Activated naive CD4-positive, alpha-beta T cell treated with anti-CD3 and anti-CD28 coated beads, Interleukin-2, amount 50 U/mL, for 24 hours (primary cell): ENCODE results near the gene GFRA1.
"Not testable (repeated sequence)": the region's sequence is repeated elsewhere in the genome, so short reads cannot be mapped to it uniquely, and the experiment has no call there.

ENCODE experiments used
- H3K27ac Mint-ChIP-seq: one replicate; pipeline ENCODE4 v1.8.0; 2021; ENCODE audit warnings: mild to moderate bottlenecking, mixed read lengths
- H3K27me3 Mint-ChIP-seq: one replicate; pipeline ENCODE4 v1.8.0; 2021; ENCODE audit warnings: mixed read lengths
- H3K36me3 Mint-ChIP-seq: one replicate; pipeline ENCODE4 v1.8.0; 2021; ENCODE audit warnings: mixed read lengths
- H3K4me1 Mint-ChIP-seq: one replicate; pipeline ENCODE4 v1.8.0; 2021; ENCODE audit warnings: mixed read lengths
- H3K4me3 Mint-ChIP-seq: one replicate; pipeline ENCODE4 v1.8.0; 2021; ENCODE audit warnings: mild to moderate bottlenecking, mixed read lengths
- H3K9me3 Mint-ChIP-seq: one replicate; pipeline ENCODE4 v1.8.0; 2021; ENCODE audit warnings: mixed read lengths

Gene GFRA1

DNA sequence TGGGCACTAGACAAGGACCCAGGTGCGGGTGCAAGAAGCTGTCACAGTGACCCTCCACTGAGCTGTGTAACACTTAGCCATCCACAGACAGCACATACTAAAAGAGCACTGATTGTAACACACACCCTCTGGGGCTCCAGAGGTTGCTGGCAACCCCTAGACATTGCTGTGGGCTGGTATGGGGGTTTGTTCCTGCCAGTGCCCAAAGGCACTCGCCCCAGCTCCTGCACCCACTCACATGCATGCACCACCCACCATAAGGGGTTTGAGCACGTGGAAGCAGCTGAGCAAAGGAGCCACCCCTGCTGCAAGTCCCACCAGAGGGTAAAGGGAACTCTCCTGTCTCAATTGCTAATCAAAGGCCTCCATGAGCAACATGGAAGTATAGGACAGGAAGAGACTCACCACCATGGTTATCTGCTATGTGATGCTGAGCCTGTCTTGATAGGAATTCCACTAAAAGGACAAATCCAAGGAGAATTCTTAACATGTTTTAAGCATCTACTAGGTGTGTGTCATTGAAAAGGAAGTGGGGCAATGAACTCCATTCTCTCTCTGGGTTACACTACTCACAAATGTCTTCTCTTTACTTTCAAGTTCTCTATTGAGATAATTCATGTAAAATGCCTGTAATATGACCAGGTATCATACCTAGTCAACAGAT is 103.1 kb downstream of the GFRA1 start:
- H3K4me1 Mint-ChIP-seq: no peaks in the 10 kb centered on the region
- H3K36me3 Mint-ChIP-seq: no peaks in the 10 kb centered on the region
- H3K9me3 Mint-ChIP-seq: no peaks in the 10 kb centered on the region
- peaks cover 1% of the 10 kb centered on the region for H3K27me3 Mint-ChIP-seq
- H3K27ac Mint-ChIP-seq: no peak overlapping the region
- H3K4me3 Mint-ChIP-seq: no peak overlapping the region

DNA sequence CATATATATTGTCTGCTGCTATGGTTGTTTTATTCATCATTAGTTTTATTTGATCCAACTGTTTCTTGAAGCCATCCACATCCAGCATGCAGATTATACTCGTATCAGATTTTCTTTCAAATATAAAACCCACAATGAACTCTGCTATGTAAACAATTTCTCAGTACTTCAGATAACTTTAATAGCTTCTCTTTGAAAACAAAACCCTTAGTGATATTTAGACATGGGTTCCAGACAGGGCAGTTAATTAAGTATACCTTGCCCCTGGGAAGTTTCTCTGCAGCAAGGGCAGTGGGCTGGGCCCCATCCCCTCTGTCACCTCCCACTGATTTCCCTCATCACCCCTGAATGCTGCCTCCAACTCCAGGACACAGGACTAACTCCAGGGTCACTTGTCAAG is 104.3 kb downstream of the GFRA1 start:
- Mint-ChIP-seq H3K4me1 (no peaks in the 10 kb centered on the region), H3K4me3 (no peak overlapping the region), H3K27me3 (peaks cover 1% of the 10 kb centered on the region), H3K9me3 (no peaks in the 10 kb centered on the region), H3K27ac (no peak overlapping the region), H3K36me3 (no peaks in the 10 kb centered on the region)

DNA sequence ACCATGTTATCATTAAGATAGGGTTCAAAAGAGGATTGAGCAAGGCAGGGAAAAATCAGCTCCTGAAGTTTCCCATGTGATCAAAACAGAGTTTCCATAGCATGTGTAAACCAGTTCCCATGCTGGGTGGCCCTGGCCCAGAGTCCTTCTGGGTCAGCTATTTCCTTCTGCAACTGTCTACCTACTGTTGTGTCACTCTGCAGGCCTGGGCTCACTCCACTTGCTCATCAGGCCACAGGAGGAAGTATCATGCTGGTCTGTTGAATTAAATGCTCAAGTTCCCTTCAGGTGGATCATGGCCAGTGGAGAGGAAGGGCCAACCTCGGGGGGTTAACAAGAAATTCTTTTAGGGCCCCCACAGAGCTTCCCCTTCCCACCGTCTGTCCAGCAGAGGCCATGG is 104.7 kb downstream of the GFRA1 start:
- H3K27me3 Mint-ChIP-seq: peaks cover 1% of the 10 kb centered on the region
- H3K27ac Mint-ChIP-seq: no peak overlapping the region
- H3K4me1 Mint-ChIP-seq: no peaks in the 10 kb centered on the region
- no peaks in the 10 kb centered on the region for H3K36me3 Mint-ChIP-seq
- no peaks in the 10 kb centered on the region for H3K9me3 Mint-ChIP-seq
- no peak overlapping the region for H3K4me3 Mint-ChIP-seq

- H3K36me3 Mint-ChIP-seq, H3K4me3 Mint-ChIP-seq, H3K4me1 Mint-ChIP-seq, H3K27me3 Mint-ChIP-seq, H3K27ac Mint-ChIP-seq, H3K9me3 Mint-ChIP-seq: not testable (repeated sequence)
Observed at GRCh38 chr10:116165941-116166340, 107.1 kb downstream of the GFRA1 start.

DNA sequence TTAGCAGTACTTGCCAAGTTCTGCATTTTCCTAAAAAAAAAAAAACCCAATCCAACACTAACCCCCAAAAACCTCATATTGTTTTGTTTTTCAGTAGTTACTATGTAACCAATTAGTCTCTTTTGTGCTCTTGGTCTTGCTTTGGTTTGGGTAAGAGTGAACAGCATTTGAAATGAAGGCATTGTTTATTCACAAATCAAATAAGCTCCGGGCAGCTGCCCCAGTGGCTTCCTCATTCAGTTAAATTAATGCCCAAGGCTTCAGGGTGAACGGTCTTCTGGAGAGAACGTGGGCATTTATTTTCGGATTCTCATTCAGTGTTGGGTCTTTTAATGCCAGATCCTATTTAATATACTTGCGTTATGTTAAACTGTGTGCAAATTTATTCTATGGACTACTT is 108.7 kb downstream of the GFRA1 start:
- Mint-ChIP-seq H3K27me3 (no peaks in the 10 kb centered on the region), H3K36me3 (no peaks in the 10 kb centered on the region), H3K4me3 (no peak overlapping the region), H3K27ac (no peak overlapping the region), H3K9me3 (no peaks in the 10 kb centered on the region), H3K4me1 (no peaks in the 10 kb centered on the region)

- H3K36me3 Mint-ChIP-seq: no peaks in the 10 kb centered on the region
- H3K4me3 Mint-ChIP-seq: no peak overlapping the region
- no peaks in the 10 kb centered on the region for H3K9me3 Mint-ChIP-seq
- no peaks in the 10 kb centered on the region for H3K27me3 Mint-ChIP-seq
- H3K4me1 Mint-ChIP-seq: no peaks in the 10 kb centered on the region
- H3K27ac Mint-ChIP-seq: no peak overlapping the region
Observed at GRCh38 chr10:116163333-116164131, 109.5 kb downstream of the GFRA1 start.

DNA sequence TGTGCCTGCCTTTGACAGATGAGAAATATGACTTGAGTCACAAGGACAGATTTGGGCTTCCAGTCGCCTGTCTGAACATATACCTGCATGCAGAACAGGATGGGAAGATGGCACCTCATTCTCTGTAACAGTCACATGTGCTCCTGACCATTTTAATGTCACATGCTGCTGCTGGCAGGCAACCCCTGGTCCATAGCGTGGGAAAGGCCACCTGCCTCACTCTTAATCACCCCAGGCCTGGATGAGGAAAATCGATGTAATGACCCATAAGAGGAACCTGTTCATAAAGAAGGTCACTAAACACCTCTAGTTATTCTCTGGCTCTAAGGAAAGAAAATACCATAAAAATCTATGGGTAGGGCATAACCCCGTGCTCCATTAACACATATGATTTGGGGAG is 110.2 kb downstream of the GFRA1 start:
- Mint-ChIP-seq H3K36me3 (no peaks in the 10 kb centered on the region), H3K4me1 (no peaks in the 10 kb centered on the region), H3K4me3 (no peak overlapping the region), H3K27me3 (no peaks in the 10 kb centered on the region), H3K9me3 (no peaks in the 10 kb centered on the region), H3K27ac (no peak overlapping the region)

DNA sequence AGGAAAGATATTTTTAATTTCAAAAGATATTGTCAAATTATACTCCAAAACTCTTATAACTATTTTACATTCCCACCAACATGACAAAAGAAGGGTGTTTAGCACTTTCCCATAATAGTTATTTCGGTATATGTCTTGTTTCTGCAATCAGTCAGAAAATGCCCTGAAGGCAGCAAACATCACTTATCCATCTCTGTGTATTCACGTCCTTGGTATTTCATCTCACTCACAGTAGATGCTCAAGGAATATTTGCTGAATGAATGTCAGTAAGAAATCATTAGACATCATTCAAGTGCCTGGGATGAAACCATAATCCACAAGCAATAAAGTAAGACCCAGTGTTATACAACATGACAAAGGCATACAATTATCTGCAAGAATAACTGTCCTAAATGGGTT is 112.7 kb downstream of the GFRA1 start:
- Mint-ChIP-seq H3K9me3 (no peaks in the 10 kb centered on the region), H3K27me3 (no peaks in the 10 kb centered on the region), H3K36me3 (no peaks in the 10 kb centered on the region), H3K4me1 (no peaks in the 10 kb centered on the region), H3K27ac (no peak overlapping the region), H3K4me3 (no peak overlapping the region)

DNA sequence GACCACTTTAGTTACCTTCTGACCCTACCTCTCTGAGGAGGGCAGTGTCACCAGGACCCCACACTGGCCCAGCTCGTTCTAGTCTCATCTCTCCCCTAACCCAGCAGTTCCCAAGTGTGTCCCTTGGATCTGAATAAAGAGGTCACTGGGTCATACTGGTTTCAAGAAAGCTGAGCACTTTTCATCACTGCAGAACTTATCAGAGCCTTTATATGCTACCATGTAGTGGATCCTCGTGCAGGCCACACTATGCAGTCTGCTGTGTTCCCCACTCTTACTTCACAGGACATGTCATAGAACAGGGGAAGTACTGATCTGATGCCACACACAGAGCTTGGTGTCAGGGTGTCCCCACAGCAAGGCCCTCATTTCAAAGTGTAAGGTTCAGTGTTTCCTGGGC is 113.8 kb downstream of the GFRA1 start:
- no peak overlapping the region for H3K27ac Mint-ChIP-seq
- H3K27me3 Mint-ChIP-seq: no peaks in the 10 kb centered on the region
- H3K4me1 Mint-ChIP-seq: no peaks in the 10 kb centered on the region
- H3K36me3 Mint-ChIP-seq: no peaks in the 10 kb centered on the region
- no peak overlapping the region for H3K4me3 Mint-ChIP-seq
- no peaks in the 10 kb centered on the region for H3K9me3 Mint-ChIP-seq

- no peak overlapping the region for H3K4me3 Mint-ChIP-seq
- H3K27ac Mint-ChIP-seq: no peak overlapping the region
- no peaks in the 10 kb centered on the region for H3K4me1 Mint-ChIP-seq
- no peaks in the 10 kb centered on the region for H3K36me3 Mint-ChIP-seq
- no peaks in the 10 kb centered on the region for H3K27me3 Mint-ChIP-seq
- H3K9me3 Mint-ChIP-seq: no peaks in the 10 kb centered on the region
Observed at GRCh38 chr10:116158036-116158435, 115.0 kb downstream of the GFRA1 start.

DNA sequence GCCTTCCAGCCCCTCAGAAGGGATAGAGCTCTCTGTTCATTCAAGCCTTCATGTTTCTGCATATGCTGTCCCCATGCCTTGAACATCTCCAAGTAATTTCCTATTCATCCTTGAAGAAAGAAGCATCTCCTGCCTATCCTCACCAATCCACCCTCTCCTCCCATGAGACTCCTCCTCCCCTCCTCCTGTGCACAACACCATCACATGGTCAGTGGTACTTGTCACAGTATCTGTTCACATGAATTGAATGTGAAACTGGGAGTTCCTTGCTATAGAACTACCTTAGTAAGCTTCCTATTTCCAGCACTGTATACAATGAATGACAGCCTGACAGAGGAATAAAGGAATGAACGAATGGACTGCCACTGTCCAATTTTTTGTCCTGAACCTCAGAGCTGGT is 115.5 kb downstream of the GFRA1 start:
- no peaks in the 10 kb centered on the region for H3K36me3 Mint-ChIP-seq
- no peaks in the 10 kb centered on the region for H3K27me3 Mint-ChIP-seq
- H3K4me1 Mint-ChIP-seq: no peaks in the 10 kb centered on the region
- no peaks in the 10 kb centered on the region for H3K9me3 Mint-ChIP-seq
- no peak overlapping the region for H3K27ac Mint-ChIP-seq
- H3K4me3 Mint-ChIP-seq: no peak overlapping the region

GRCh38 chr10:116156819-116157218 is 116.2 kb downstream of the GFRA1 start:
- Mint-ChIP-seq H3K4me1 (no peaks in the 10 kb centered on the region), H3K27me3 (no peaks in the 10 kb centered on the region), H3K9me3 (peaks cover 2% of the 10 kb centered on the region), H3K27ac (no peak overlapping the region), H3K4me3 (no peak overlapping the region), H3K36me3 (no peaks in the 10 kb centered on the region)

- H3K9me3 Mint-ChIP-seq: peaks cover 9% of the 10 kb centered on the region
- H3K4me3 Mint-ChIP-seq: no peak overlapping the region
- no peaks in the 10 kb centered on the region for H3K4me1 Mint-ChIP-seq
- H3K27me3 Mint-ChIP-seq: peaks cover 3% of the 10 kb centered on the region
- no peak overlapping the region for H3K27ac Mint-ChIP-seq
- no peaks in the 10 kb centered on the region for H3K36me3 Mint-ChIP-seq
Observed at GRCh38 chr10:116155191-116155590, 117.8 kb downstream of the GFRA1 start.

- no peaks in the 10 kb centered on the region for H3K4me1 Mint-ChIP-seq
- peaks cover 9% of the 10 kb centered on the region for H3K9me3 Mint-ChIP-seq
- peaks cover 3% of the 10 kb centered on the region for H3K27me3 Mint-ChIP-seq
- H3K36me3 Mint-ChIP-seq: no peaks in the 10 kb centered on the region
- H3K27ac Mint-ChIP-seq: no peak overlapping the region
- no peak overlapping the region for H3K4me3 Mint-ChIP-seq
Observed at GRCh38 chr10:116154651-116155050, 118.4 kb downstream of the GFRA1 start.

DNA sequence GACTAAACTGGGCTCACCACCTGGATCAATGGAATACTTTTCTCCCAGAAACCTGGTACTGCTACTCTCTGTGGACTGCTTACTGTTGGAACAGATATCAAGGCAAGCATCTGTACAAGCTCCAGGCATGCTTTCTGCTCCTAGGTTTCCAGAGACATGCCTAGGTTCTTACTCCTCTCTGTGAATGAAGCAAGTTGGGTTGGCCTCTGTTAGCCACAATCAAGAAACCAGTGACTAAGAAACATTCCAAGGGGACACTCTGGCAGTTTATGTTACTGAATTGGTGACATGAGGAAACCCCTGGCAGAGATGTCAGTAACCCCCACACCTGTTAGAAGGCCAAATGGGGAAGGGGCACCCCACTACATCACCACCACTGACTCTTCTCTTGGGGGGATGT is 121.9 kb downstream of the GFRA1 start:
- Mint-ChIP-seq H3K9me3 (peaks cover 9% of the 10 kb centered on the region), H3K27me3 (peaks cover 3% of the 10 kb centered on the region), H3K4me3 (no peak overlapping the region), H3K27ac (no peak overlapping the region), H3K36me3 (no peaks in the 10 kb centered on the region), H3K4me1 (no peaks in the 10 kb centered on the region)

DNA sequence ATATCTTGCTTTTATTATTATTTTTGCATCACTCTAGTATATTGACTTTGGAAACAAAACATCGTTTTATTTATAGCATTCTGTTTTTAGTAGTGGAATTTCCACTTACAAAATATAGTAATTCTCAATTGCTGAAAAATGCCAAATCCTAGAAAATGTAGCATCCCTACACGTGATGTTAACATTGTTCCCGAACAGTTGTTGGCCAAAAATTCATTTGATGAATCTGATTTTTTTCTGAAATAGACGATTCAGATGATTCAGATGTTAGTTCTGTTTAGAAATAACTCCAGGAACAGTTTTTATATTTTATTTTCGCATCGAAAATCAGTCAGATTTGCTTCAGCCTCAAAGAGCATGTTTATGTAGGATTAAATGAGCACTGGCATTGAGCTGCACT is 122.4 kb downstream of the GFRA1 start:
- Mint-ChIP-seq H3K4me1 (no peaks in the 10 kb centered on the region), H3K9me3 (peaks cover 9% of the 10 kb centered on the region), H3K27ac (no peak overlapping the region), H3K27me3 (peaks cover 3% of the 10 kb centered on the region), H3K4me3 (no peak overlapping the region), H3K36me3 (no peaks in the 10 kb centered on the region)
